HG03045 (cell line): ENCODE measurements around the gene TNNT2.

Experiments used
- ATAC-seq: cut with Tn5 transposase; IDR thresholded peaks from one replicate; pipeline ENCODE4 v1.9.1; 2021; ENCODE audit warnings: mild to moderate bottlenecking, moderate library complexity; ENCODE audit not compliant: unreplicated experiment

TNNT2 gene

GRCh38 chr1:201335901-201336300 lies 41.6 kb downstream of the TNNT2 start:
- ATAC-seq, result no peak

DNA sequence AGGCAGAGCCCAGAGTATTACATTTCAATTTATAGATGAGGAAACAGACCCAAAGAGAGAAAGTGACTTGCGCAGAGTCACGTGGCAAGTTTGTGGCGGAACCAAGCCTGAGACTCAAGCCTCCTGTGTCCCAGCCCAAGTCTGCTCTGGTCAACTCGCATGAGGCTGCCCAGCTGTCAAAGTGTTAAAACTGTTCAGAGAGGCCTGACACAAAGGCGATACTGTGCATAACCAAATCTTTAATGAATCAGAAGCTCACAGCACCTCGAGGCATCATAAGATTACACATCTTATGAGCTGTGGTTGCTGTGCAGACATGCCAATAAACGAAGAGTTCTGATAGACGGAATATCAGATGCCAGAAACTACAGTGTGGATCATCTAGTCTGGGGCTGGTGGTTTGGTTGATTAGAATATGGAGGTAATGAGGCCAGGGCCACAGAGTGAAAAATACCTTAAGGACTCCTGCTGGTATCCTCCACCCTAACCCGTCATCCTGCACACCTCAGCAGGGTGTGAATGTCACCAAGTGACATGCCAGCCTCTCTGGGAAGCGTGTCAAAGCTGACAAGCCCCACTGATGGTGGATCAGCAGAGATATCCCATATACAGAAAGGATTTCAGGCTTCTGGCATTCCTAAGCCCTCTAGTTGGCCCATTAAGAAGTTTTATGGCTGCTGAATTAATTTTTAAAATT lies 42.2 kb downstream of the TNNT2 start:
- no peak for ATAC-seq

GRCh38 chr1:201334325-201335173 lies 42.9 kb downstream of the TNNT2 start:
- ATAC-seq, result no peak

- no peak for ATAC-seq
These were observed 44.7 kb downstream of the TNNT2 start for GRCh38 chr1:201332616-201333335.

- no peak for ATAC-seq
These were observed 45.5 kb downstream of the TNNT2 start for GRCh38 chr1:201332021-201332420.

DNA sequence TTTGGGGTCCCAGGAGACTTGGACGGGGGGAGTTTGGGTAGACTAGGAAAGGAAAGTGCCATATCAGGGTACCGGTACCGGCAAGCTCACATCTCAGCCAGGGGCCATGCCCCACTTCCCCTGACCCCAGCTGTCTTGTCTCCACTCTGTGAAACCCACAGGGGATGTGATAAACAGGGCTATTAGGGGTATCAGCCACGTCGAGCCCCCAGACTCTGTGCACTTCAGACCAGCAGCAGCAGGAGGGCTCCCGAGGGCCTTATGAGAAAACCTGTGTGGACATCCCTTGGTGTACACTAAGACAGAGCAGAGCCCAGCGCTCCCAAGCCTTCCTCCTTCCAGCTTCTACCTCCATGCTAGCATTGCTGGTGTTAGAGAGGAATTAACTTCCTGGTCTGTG lies 46.3 kb downstream of the TNNT2 start:
- ATAC-seq, result no peak

DNA sequence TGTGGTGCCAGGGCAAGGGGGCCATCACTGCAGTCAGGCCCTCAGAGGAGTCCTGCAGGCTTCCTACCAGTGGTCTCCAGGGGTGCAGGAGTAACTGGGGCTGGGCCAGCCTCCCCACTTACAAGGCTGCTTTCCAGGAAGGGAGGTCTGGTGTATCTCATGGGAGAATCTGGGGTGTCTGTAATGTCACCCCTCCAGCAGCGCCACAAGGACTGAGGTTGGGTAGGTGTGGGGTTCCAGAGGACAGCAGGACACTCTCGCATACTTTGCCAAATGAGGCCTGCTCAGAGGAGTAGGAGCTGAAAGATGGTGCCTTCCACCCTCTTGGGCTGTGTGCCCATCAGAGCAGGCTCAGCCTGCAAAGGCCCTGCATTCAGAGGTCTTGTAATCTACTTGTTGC lies 46.9 kb downstream of the TNNT2 start:
- no peak for ATAC-seq

DNA sequence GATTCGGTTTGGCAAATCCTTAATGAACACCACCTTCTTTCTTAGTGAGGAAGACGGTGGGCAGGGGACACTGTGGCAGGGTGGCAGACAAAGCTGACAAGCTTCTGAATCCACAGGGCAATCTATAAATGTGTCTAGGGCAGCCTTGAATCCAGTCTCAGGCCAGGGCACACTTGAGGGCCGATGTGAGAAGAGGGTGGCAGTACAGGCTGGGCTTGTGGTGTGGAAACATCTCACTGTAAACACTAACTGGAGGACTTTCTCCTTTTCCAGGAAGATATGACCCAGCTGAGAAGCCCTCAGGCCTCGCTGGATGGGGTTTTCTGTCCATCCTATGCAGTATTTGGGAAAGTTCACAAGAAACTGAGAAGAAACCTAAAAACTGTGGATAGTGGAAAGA lies 47.7 kb downstream of the TNNT2 start:
- ATAC-seq, result no peak

DNA sequence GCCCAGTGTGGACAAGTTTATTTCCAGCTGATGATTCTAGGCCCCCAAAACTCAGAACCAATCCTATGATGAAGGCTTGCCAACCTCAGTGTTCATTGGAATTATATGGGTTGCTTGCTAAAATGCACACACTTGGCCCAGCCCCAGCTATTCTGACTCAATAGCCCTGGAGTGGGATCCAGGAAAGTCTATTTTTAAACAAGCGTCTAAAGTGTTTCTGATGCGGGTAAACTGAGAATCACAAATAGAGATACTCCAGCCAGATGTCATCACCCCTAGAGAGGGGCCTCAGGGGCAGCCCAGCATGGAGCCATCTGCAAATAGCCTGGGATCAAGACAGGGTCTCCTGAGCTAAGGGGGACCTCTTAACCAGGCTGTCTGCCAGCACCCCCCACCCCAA lies 48.2 kb downstream of the TNNT2 start:
- ATAC-seq, result no peak

DNA sequence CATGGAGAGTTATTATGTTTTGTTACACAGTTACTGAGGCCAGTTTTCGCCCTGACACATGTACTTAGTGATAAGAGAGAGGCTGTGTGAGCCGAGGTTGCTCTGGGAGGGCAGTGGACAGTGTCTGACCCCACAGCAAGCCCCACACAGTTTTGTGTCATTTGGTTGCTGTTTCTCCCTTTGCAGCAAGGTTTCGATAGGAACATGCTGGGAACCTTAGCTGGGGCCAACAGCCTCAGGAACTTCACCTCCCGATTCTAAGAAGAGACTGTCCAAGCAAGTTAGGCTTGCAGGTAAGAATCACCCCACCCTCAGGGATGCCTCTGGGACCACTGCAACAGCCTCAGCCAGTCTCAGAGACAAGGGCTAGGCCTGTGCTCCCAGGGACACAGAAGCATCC lies 48.9 kb downstream of the TNNT2 start:
- no peak for ATAC-seq

DNA sequence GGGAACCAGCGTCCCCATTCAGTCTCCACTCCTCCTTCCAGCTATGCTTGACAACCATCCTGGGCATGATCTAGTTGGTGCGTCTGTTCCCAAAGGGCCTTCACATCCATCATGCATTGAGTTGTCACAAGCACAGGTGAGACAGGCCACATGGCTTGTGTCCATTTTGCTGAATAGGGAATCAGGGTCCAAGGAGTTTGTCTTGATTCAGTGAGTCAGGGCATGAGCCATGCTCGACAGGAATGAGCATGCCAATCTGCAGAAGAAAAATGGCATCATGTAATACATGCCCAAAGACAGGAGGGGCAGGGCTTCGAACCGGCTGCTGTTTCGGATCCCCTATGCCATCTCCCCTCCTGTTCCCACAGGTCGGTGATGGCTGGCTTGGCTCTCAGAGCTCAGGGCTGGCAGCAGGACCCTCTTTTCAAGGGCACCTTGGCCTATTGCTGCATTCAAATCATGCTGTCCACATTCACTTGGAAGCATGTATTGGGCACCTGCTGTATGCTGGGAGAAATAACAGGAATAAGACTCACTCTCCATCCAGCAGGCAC lies 49.7 kb downstream of the TNNT2 start:
- no peak for ATAC-seq

- no peak for ATAC-seq
These were observed 50.8 kb downstream of the TNNT2 start for GRCh38 chr1:201326710-201327109.

- ATAC-seq, result no peak
These were observed 51.8 kb downstream of the TNNT2 start for GRCh38 chr1:201325678-201326060.

DNA sequence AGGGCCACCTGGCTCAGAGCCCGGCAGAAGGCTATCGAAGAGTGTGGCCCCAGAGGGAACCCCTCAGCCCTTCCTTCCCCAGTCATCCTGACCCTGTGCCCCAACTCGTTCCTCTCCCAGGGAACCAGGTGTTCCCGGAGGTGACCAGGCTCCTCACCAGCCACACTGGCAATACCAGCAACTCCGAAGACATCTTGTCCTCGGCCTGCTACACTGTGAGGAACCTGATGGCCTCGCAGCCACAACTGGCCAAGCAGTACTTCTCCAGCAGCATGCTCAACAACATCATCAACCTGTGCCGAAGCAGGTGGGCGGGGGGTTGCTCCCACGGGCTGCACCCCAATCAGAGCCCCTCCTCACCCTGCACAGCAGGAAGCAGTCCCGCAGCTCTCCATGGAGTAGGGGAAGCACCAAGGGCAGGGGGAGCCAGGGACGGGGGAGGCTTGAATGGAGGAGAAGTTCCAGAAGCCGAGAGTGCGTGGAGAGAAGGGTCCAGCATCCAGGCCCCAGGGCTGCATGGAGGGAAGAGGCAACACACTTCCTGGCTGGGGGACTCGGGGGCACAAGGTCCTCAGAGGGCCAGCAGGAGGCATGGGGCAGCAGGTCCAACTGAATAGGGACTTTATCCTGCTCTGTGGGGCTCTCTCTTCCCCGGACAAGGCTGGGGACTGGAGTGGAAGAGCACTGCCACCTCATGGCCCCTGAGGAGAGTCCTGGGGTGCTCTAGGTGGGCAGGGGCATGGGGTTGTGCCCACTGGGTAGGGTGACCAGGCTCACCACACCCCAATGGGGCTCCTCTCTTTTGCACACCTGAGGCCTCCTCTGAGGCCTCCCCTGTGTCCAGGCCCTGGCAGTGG lies 52.4 kb downstream of the TNNT2 start:
- ATAC-seq, result no peak

DNA sequence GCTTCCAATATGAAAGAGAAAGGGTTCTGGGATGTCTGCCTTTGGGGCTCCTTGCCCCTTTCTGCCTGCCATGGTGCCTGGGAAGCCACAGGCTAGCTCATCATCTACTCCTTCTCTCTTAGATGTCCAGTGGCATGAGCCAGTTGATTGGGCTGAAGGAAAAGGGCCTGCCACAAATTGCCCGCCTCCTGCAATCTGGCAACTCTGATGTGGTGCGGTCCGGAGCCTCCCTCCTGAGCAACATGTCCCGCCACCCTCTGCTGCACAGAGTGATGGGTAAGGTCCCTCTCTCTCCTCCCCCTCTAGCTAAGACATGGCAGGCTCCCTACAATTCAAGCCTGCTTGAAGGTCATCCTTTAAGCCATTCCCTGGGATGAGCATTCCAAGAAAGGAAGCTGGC lies 53.2 kb downstream of the TNNT2 start:
- ATAC-seq, result no peak

DNA sequence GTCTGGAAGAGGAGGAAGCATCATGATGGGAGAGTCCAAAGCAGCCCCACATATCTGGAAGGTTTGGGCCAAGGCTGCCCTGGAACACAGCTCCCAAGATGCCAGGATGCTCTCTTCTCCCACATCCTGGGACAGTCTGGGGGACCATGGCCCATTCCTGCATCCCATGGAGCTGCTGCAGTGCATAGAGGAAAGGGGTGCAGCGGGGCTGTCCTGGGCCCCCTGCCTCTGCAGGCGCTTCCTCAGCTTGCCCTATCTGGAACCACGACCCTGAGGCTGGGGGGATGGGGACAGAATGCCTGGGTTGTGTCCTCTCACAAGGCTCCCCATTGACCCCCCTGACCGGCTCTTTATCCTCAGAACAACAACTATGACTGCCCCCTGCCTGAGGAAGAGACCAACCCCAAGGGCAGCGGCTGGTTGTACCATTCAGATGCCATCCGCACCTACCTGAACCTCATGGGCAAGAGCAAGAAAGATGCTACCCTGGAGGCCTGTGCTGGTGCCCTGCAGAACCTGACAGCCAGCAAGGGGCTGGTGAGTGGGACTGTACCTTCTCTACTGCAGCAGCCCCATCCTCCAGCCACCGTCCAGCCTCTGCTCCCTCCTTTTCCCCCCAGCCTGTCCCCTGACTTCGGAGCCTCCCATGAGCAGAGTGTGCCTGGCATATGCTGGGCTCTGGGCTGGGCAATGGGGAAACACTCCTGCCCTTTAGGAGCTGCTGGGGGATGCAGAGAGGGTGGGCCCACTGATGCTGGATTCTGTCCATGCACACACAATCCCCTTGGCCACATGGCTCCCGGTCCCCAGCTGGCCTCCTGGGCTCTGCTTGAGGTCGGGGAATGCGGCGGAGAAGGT lies 54.6 kb downstream of the TNNT2 start:
- no peak for ATAC-seq

DNA sequence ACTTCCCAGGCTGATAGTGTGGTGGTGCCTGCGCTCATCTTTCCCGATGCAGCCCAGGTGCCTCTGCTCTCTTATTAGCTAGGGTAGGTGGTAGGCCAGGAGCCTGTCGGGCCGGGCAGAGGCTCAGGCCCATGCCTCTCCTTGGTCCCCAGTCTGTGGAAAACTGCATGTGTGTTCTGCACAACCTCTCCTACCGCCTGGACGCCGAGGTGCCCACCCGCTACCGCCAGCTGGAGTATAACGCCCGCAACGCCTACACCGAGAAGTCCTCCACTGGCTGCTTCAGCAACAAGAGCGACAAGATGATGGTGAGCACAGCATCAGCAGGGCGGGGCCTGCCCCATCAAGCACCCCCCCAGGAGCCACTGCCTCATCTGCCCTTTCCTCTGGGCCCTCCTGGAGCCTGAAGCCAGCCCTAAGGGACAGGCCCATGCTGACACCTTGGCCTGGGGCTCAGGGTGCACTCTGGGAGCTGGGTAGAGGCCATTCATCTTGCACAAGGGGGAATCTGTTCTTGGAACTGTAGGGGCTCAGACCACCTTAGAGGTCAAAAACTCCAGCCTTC lies 55.6 kb downstream of the TNNT2 start:
- no peak for ATAC-seq

DNA sequence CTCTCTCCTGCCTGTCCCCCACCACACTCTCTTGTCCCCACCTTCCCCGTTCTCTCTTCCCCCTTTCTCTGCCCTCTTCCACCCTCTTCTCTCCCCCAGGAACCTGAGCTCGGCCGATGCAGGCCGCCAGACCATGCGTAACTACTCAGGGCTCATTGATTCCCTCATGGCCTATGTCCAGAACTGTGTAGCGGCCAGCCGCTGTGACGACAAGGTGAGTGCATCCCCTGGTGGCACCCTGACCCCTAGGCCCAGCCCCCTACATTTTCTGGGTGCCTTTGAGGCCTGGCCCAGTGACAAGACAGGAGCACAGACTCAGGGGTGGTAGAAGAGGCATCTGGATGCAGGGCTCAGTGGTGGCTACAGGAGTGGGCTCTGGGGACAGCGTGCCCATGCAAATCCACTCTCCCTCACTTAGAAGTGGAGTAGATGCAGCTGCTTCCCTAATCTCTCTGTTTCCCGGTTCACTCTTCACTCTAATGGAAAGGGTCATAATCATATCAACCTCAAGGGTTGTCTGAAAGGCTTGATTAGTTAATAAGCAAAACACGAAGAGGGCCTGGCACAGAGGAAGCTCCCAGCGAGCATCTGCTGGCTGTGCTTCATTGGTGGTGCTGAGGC lies 57.2 kb downstream of the TNNT2 start:
- no peak for ATAC-seq

DNA sequence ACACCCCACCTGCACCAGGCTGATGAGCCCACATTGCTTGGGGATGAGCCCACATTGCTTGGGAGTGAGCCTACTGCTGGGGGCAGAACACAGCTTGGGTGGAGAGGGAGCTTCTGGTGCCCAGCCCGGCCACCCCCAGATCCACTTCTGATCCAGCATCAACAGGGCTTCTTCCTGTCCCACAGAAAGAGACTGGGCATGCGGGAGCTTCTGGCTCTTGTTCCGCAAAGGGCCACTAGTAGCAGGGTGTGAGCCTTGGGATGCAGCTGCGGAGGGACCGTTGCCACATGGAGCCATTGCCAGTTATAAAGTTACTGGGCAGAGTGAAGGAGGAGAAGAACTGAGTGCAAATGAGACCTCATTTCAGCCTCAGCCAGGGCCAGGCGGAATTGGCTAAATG lies 57.8 kb downstream of the TNNT2 start:
- ATAC-seq, result no peak
